ENCODE data around the gene PSMD4.
"Not testable (repeated sequence)": the region's sequence is repeated elsewhere in the genome, so short reads cannot be mapped to it uniquely, and the experiment has no call there.

The PSMD4 gene

GRCh38 chr1:151273924-151274466, 19.5 kb downstream of the PSMD4 start:
- no peak for DNase-seq (ENCODE audit: low spot score)

GRCh38 chr1:151275341-151275740, 20.8 kb downstream of the PSMD4 start:
- DNase-seq (ENCODE audit: low spot score): not testable (repeated sequence)

DNA sequence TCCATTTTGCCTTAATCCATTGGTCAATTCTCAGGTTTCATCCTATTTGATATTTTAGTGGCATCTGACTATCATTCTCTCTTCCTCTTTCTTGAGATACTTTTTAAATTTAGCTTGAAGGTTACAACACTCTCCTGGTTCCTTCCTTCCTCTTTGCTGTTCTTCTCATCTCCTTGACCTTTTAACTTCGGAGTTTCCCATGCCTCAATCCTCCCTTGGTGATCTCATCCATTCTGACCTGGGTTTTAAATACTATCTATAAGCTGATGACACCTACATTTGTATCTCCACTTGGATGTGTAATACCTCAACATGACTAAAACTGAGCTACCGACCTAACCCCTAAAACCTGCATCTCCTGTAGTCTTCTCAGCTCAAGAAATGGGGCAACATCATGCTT, 22.7 kb downstream of the PSMD4 start:
- DNase-seq (ENCODE audit: low spot score): no peak

DNA sequence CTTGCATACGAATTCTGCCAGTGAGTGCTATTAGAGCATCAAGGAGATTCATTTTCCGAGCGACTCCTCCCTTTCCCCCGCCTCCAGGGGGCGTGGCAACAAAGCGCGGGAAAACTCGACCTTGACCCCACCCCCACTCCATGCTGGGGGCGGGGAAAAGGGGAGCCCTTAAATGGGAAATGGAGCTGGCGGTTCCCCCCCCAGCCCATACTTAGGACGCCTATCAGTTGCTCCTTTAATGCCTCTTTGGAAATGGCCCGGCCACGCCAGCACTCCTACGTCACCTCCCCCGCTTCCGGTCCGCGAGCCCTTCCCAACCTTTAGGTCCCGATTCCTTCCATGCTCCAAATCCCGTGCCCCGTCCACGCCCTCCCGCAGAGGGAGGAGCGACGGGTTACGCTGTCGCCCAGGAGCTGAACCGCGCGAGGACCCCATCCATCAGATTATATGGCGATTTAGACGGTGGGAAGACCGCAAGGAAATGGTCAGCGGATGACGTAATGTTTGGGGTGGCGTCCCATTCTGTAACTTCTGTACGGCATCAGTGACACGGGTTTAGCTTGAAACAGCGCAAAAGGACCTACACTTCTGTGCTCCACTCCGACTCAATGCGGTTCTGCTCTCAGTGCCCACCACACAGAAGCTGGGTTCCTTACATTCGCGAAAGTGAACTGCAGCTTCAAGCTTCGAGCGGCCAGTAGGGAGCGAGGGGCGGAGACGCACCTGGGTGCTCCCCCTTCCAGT, 26.9 kb downstream of the PSMD4 start:
- DNase-seq (ENCODE audit: low spot score): peak; percentile 95

- DNase-seq (ENCODE audit: low spot score): peak; percentile 99
These were observed 27.7 kb downstream of the PSMD4 start, which contains the start of gene ZNF687 for GRCh38 chr1:151281969-151282882. TSS of gene ZNF687 (plus strand) at chr1:151282299. CDS start at chr1:151286292, 3,993 bp downstream.

- DNase-seq (ENCODE audit: low spot score): no peak
These were observed 28.6 kb downstream of the PSMD4 start for GRCh38 chr1:151282883-151283725.

- DNase-seq (ENCODE audit: low spot score): no peak
These were observed 29.6 kb downstream of the PSMD4 start for GRCh38 chr1:151284013-151284577.

DNA sequence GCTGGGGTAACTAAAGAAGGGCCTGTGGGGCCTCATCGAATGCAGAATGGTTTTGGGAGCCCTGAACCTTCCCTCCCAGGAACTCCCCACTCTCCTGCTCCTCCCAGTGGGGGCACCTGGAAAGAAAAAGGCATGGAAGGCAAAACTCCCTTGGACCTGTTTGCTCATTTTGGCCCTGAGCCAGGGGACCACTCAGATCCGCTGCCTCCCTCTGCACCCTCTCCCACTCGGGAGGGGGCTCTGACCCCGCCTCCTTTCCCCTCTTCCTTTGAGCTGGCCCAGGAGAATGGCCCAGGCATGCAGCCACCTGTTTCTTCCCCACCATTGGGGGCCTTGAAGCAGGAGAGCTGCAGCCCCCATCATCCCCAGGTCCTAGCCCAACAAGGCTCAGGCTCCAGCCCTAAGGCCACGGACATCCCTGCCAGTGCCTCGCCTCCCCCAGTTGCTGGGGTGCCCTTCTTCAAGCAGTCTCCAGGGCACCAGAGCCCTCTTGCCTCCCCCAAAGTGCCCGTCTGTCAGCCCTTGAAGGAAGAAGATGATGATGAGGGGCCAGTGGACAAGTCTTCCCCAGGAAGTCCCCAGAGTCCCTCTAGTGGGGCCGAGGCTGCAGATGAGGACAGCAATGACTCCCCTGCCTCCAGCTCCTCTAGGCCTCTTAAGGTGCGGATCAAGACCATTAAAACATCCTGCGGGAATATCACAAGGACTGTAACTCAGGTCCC, 32.2 kb downstream of the PSMD4 start:
- DNase-seq (ENCODE audit: low spot score): no peak

GRCh38 chr1:151287341-151287699, 32.8 kb downstream of the PSMD4 start:
- no peak for DNase-seq (ENCODE audit: low spot score)

- no peak for DNase-seq (ENCODE audit: low spot score)
These were observed 33.4 kb downstream of the PSMD4 start for GRCh38 chr1:151287767-151288500.

DNA sequence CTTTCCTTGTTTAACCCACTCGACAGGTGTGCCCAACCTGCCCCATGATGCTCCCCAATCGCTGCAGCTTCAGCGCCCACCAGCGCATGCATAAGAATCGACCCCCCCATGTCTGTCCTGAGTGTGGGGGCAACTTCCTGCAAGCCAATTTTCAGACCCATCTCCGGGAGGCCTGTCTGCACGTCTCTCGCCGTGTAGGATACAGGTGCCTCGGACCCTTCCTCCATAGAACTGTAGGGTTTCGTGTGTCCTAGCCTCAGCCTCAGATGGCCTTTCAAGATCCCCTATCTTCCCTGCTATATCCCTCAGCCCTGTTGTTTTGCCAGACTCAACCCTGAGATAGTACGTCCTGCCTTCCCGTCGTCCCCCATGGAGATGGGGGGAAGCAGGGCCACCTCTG, 34.0 kb downstream of the PSMD4 start:
- DNase-seq (ENCODE audit: low spot score): no peak

DNA sequence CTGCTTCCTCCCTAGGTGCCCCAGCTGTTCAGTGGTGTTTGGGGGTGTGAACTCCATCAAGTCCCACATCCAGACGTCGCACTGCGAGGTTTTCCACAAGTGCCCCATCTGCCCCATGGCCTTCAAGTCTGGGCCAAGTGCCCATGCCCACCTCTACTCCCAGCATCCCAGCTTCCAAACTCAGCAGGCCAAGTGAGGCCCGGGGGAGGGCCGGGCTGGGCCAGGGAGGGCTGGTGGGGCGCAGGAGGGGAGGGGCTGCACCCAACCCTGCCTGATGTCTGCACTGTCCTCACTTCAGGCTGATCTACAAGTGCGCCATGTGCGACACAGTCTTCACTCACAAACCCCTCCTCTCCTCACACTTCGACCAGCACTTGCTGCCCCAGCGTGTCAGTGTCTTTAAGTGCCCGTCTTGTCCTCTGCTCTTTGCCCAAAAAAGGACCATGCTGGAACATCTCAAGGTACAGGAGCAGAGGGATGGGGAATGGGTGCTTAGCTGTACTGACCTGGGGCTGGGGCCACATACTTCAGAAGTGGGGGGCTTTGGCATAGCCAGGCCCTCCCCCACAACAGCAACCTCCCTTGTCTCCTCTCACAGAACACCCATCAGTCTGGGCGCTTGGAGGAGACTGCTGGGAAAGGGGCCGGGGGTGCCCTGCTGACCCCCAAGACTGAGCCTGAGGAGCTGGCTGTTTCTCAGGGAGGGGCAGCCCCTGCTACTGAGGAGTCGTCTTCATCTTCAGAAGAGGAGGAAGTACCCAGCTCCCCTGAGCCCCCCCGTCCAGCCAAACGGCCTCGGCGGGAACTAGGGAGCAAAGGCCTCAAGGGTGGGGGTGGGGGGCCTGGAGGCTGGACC, 34.8 kb downstream of the PSMD4 start:
- no peak for DNase-seq (ENCODE audit: low spot score)

GRCh38 chr1:151289991-151290708, 35.6 kb downstream of the PSMD4 start:
- no peak for DNase-seq (ENCODE audit: low spot score)

DNA sequence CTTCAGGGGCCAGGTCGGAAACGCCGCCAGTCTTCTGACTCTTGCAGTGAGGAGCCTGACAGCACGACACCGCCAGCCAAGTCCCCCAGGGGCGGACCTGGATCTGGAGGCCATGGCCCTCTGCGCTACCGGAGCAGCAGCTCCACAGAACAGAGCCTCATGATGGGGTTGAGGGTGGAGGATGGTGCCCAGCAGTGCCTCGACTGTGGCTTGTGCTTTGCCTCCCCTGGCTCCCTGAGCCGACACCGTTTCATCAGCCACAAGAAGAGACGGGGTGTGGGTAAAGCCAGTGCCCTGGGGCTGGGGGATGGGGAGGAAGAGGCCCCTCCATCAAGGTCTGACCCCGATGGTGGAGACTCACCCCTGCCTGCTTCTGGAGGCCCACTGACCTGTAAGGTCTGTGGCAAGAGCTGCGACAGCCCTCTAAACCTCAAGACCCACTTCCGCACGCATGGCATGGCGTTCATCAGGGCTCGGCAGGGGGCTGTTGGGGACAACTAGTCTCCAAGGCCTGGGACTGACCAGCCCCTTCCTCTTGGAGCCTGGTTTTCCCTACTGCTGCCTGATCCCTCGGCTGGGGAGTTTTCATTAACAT, 36.3 kb downstream of the PSMD4 start:
- DNase-seq (ENCODE audit: low spot score): no peak

DNA sequence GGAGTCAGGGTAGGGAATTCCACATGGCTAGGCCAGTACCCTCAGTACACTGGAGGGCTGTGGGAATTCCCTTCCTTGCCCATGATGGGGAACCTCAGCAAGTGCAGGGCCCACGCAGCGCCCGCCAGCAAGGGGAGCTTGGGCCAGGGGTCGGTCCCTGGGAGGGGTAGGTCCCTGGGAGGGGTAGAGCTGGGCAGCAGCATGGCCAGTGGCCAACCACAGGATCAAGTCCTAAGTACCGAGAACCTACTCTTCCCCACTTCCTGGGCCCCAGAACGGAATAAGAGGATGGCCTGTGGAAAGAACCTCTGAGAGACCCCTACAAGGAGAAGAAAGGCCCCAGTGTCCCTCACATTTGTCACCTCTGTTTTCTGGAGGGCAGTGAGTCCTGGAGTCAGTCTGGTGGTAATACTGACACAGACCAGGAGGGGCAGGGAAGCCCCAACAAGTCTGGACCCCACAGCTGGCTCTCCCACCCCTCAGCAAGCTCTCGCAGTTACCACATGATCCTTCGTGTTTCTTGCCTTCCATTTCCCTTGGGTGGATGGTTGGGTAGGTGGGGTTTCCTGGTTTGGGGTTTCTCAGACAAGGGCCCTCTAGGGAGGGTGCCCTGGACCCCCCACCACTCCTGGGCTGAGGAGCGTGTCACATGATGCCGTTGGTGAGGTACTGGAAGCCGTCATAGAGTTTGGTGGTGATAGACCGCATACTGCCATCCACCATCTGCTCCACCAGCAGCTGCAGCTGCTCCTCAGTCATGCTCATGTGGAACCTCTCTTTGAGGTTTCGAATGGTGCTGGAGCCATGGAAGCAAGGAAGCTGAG, 37.9 kb downstream of the PSMD4 start:
- no peak for DNase-seq (ENCODE audit: low spot score)

DNA sequence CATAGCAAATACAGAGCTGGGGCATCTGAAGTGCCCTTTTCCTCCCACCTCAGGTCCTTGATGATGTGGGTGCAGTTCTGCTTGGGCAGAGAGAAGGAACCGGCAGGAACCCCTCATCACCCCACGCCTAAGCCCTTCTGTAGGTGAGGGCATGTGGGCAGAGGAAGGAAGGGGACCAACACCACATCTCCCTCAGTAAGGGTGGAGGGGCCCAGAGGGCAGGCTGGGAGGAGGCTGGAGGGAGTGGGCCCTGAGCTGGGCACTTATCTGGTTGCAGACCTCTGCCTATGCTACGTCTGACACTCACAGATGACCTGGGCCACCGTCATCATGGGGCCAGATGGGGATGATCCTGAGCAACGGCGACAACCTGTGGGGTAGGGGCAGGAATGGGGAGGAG, 38.6 kb downstream of the PSMD4 start:
- DNase-seq (ENCODE audit: low spot score): no peak

GRCh38 chr1:151294742-151295462, 40.4 kb downstream of the PSMD4 start:
- DNase-seq (ENCODE audit: low spot score): no peak

Data from GM03348 (cell line).